H9 (cell line): ENCODE measurements around the gene MATN1. TPM values are rescaled to one million over a fixed set of nuclear protein-coding genes. Genes with fewer than 3 reads are reported as not detected.

ENCODE experiments used
- DNase-seq: peaks from one replicate; pipeline ENCODE4 v3.0.0-alpha.2; 2017
- H2AFZ ChIP-seq: one replicate; pipeline ENCODE4 v1.6.1; 2013; ENCODE audit warnings: mild to moderate bottlenecking, low read length, control low read depth, moderate library complexity
- H2AK5ac ChIP-seq: 2 replicates; pipeline ENCODE4 v1.6.1; 2013; ENCODE audit warnings: low read length, control low read depth, mixed read lengths; ENCODE audit not compliant: insufficient read length
- H2BK120ac ChIP-seq: one replicate; pipeline ENCODE4 v1.6.1; 2013; ENCODE audit warnings: low read depth, mild to moderate bottlenecking, low read length, control low read depth, inconsistent platforms; ENCODE audit not compliant: poor library complexity, severe bottlenecking
- H2BK12ac ChIP-seq: 2 replicates; pipeline ENCODE4 v1.6.1; 2013; ENCODE audit warnings: low read length, control low read depth, mixed read lengths, low read depth; ENCODE audit not compliant: insufficient read length
- H2BK15ac ChIP-seq: 2 replicates; pipeline ENCODE4 v1.6.1; 2013; ENCODE audit warnings: low read depth, low read length, control low read depth
- H2BK20ac ChIP-seq: one replicate; pipeline ENCODE4 v1.6.1; 2013; ENCODE audit warnings: low read depth, mild to moderate bottlenecking, low read length, control low read depth, inconsistent platforms; ENCODE audit not compliant: poor library complexity, severe bottlenecking
- H2BK5ac ChIP-seq: 2 replicates; pipeline ENCODE4 v1.6.1; 2013; ENCODE audit warnings: low read length, control low read depth, mixed read lengths; ENCODE audit not compliant: insufficient read length
- H3K14ac ChIP-seq: 2 replicates; pipeline ENCODE4 v1.6.1; 2013; ENCODE audit warnings: low read length, control low read depth; ENCODE audit not compliant: insufficient read depth
- H3K18ac ChIP-seq: 2 replicates; pipeline ENCODE4 v1.6.1; 2013; ENCODE audit warnings: low read depth, mild to moderate bottlenecking, mixed read lengths, low read length, control low read depth; ENCODE audit not compliant: insufficient read length
- H3K23ac ChIP-seq: 2 replicates; pipeline ENCODE4 v1.6.1; 2013; ENCODE audit warnings: low read length, control low read depth, mixed read lengths, low read depth; ENCODE audit not compliant: insufficient read length
- H3K23me2 ChIP-seq: 2 replicates; pipeline ENCODE4 v1.6.1; 2013; ENCODE audit warnings: low read depth, mild to moderate bottlenecking, mixed read lengths, low read length, control low read depth; ENCODE audit not compliant: insufficient read length, poor library complexity, severe bottlenecking
- H3K27ac ChIP-seq: 2 replicates; pipeline ENCODE4 v1.5.1; 2013; ENCODE audit warnings: low read length, control low read depth, mixed read lengths, low read depth; ENCODE audit not compliant: insufficient read length
- H3K27me3 ChIP-seq: 2 replicates; pipeline ENCODE4 v1.6.1; 2013; ENCODE audit warnings: low read length, control low read depth, inconsistent platforms; ENCODE audit not compliant: insufficient read depth
- H3K4ac ChIP-seq: 2 replicates; pipeline ENCODE4 v1.6.1; 2013; ENCODE audit warnings: low read depth, mild to moderate bottlenecking, control low read depth, inconsistent platforms, low read length, moderate library complexity
- H3K4me1 ChIP-seq: 2 replicates; pipeline ENCODE4 v1.6.1; 2013; ENCODE audit warnings: low read length, control low read depth, inconsistent platforms; ENCODE audit not compliant: insufficient read depth
- H3K4me2 ChIP-seq: 2 replicates; pipeline ENCODE4 v1.6.1; 2013; ENCODE audit warnings: low read length, control low read depth, mixed read lengths; ENCODE audit not compliant: insufficient read length, insufficient read depth
- H3K56ac ChIP-seq: 2 replicates; pipeline ENCODE4 v1.6.1; 2013; ENCODE audit warnings: low read depth, mild to moderate bottlenecking, mixed read lengths, low read length, control low read depth; ENCODE audit not compliant: insufficient read length
- H3K79me1 ChIP-seq: 2 replicates; pipeline ENCODE4 v1.6.1; 2013; ENCODE audit warnings: low read depth, mild to moderate bottlenecking, moderate library complexity, low read length, control low read depth, inconsistent platforms; ENCODE audit not compliant: insufficient read depth, poor library complexity, severe bottlenecking
- H3K79me2 ChIP-seq: 2 replicates; pipeline ENCODE4 v1.6.1; 2013; ENCODE audit warnings: low read length, control low read depth, inconsistent platforms; ENCODE audit not compliant: insufficient read depth
- H3K9ac ChIP-seq: 2 replicates; pipeline ENCODE4 v1.6.1; 2013; ENCODE audit warnings: low read length, control low read depth, mixed read lengths; ENCODE audit not compliant: insufficient read length; ENCODE audit errors: extremely low read depth
- H3K9me3 ChIP-seq: one replicate; pipeline ENCODE4 v1.6.1; 2013; ENCODE audit warnings: low read depth, low read length, inconsistent platforms; ENCODE audit not compliant: control insufficient read depth
- H3T11ph ChIP-seq: one replicate; pipeline ENCODE4 v1.6.1; 2013; ENCODE audit warnings: mild to moderate bottlenecking, low read length, control low read depth, inconsistent platforms
- H4K20me1 ChIP-seq: one replicate; pipeline ENCODE4 v1.6.1; 2013; ENCODE audit not compliant: control insufficient read depth, insufficient read length, insufficient read depth
- H4K5ac ChIP-seq: 2 replicates; pipeline ENCODE4 v1.6.1; 2013; ENCODE audit warnings: low read depth, mild to moderate bottlenecking, mixed read lengths, low read length, control low read depth; ENCODE audit not compliant: insufficient read length
- H4K8ac ChIP-seq: replicated peaks from 2 replicates; pipeline ENCODE4 v1.6.1; 2013; ENCODE audit warnings: low read length, control low read depth, mixed read lengths, low read depth; ENCODE audit not compliant: insufficient read length
- H4K91ac ChIP-seq: 2 replicates; pipeline ENCODE4 v1.6.1; 2013; ENCODE audit warnings: low read depth, mild to moderate bottlenecking, moderate library complexity, mixed read lengths, low read length, control low read depth; ENCODE audit not compliant: insufficient read length
- H3K27ac Mint-ChIP-seq, 3 experiments: 2 replicates in 2 of 3; 3 replicates in 1 of 3; pipeline ENCODE4 v1.8.0; 2020 to 2021; ENCODE audit warnings: mixed read lengths in 3 of 3, mild to moderate bottlenecking in 1 of 3, moderate library complexity in 1 of 3
- H3K27me3 Mint-ChIP-seq: 2 replicates; pipeline ENCODE4 v1.8.0; 2021; ENCODE audit warnings: low read depth, mild to moderate bottlenecking, moderate library complexity, mixed read lengths
- H3K36me3 Mint-ChIP-seq, 3 experiments: 2 replicates in 2 of 3; 3 replicates in 1 of 3; pipeline ENCODE4 v1.8.0; 2020 to 2021; ENCODE audit warnings: low read depth in 3 of 3, mixed read lengths in 3 of 3; ENCODE audit not compliant: insufficient read depth in 1 of 3
- H3K4me1 Mint-ChIP-seq, 2 experiments: 2 replicates each; pipeline ENCODE4 v1.8.0; 2020; ENCODE audit warnings: mixed read lengths in 2 of 2
- H3K4me3 Mint-ChIP-seq, 2 experiments: 2 replicates in 1 of 2; 3 replicates in 1 of 2; pipeline ENCODE4 v1.8.0; 2020 to 2021; ENCODE audit warnings: mild to moderate bottlenecking in 2 of 2, mixed read lengths in 2 of 2, moderate library complexity in 1 of 2
- H3K9me3 Mint-ChIP-seq, 2 experiments: 2 replicates in 1 of 2; 3 replicates in 1 of 2; pipeline ENCODE4 v1.8.0; 2020; ENCODE audit warnings: mild to moderate bottlenecking in 2 of 2, mixed read lengths in 2 of 2, moderate library complexity in 1 of 2
- WGBS: extraction: QIAGEN DNeasy Blood & Tissue Kit; methylation state at CpG from one replicate; pipeline ENCODE4 v1.1.7; 2013; ENCODE audit warnings: missing lambda C conversion rate, low lambda C conversion rate, mixed read lengths; ENCODE audit not compliant: insufficient read length; ENCODE audit errors: extremely low coverage; 5-methylcytosine and 5-hydroxymethylcytosine counted together
- total RNA-seq: library from RNA; stranded (reverse); gene quantifications from 2 replicates; pipeline ENCODE4 v1.2.1, GENCODE V29; 2021
- TF ChIP-seq, protein P1 (sequence below): fragments of 200-600 bp; sonication (generic); conservative IDR thresholded peaks from 3 replicates; pipeline ENCODE4 v1.8.0; 2021; ENCODE audit warnings: antibody characterized with exemption, mild to moderate bottlenecking

Gene MATN1
- total RNA-seq, 1 experiment from 2014 or later = not detected

DNA sequence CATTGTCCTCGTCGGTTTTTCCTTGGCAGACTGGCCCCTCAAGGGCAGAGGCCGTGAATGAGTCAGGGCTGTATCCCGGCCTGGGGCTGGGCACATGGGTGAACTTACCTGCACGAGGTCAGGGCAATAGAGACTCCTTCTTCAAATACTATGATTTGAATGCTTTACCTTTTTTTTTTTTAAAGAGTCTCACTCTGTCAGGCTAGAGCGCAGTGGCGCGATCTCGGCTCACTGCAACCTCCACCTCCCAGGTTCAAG, 29.2 kb upstream of the MATN1 start:
- Histone ChIP-seq H3K4ac (no peak overlapping the region), H2BK12ac (no peak overlapping the region), H2BK5ac (no peak overlapping the region), H4K8ac (no peak overlapping the region), H3K23ac (no peak overlapping the region), H2BK15ac (no peak overlapping the region), H3K27me3 (no peaks in the 10 kb centered on the region), H3K79me1 (no peaks in the 10 kb centered on the region), H3K9ac (no peak overlapping the region), H3K56ac (no peak overlapping the region), H4K20me1 (no peaks in the 10 kb centered on the region), H2BK20ac (no peak overlapping the region), H3K14ac (no peak overlapping the region), H3K4me2 (no peak overlapping the region), H3T11ph (no peak overlapping the region), H3K79me2 (no peaks in the 10 kb centered on the region), H3K9me3 (no peaks in the 10 kb centered on the region), H3K18ac (no peak overlapping the region), H2AFZ (no peak overlapping the region), H4K91ac (no peak overlapping the region), H2BK120ac (no peak overlapping the region), H4K5ac (no peak overlapping the region), H3K27ac (no peak overlapping the region), H3K4me1 (no peaks in the 10 kb centered on the region; the same call in 1 of the 2 replicates), H3K23me2 (no peaks in the 10 kb centered on the region), H2AK5ac (no peak overlapping the region)
- Mint-ChIP-seq H3K27ac (no peak overlapping the region), H3K9me3 (no peaks in the 10 kb centered on the region), H3K36me3 (no peaks in the 10 kb centered on the region), H3K27me3 (no peaks in the 10 kb centered on the region; the same call in 1 of the 2 replicates), H3K4me3 (peak overlapping the region in 1 of 2 experiments; percentile 16; a peak in 1 of 5 replicates), H3K4me1 (peaks cover 24 to 42% of the 10 kb centered on the region in 2 experiments)
- WGBS = no CpG with 5 or more reads among the region's 9 CpGs
- no peak for DNase-seq
- TF ChIP-seq, protein P1, sequence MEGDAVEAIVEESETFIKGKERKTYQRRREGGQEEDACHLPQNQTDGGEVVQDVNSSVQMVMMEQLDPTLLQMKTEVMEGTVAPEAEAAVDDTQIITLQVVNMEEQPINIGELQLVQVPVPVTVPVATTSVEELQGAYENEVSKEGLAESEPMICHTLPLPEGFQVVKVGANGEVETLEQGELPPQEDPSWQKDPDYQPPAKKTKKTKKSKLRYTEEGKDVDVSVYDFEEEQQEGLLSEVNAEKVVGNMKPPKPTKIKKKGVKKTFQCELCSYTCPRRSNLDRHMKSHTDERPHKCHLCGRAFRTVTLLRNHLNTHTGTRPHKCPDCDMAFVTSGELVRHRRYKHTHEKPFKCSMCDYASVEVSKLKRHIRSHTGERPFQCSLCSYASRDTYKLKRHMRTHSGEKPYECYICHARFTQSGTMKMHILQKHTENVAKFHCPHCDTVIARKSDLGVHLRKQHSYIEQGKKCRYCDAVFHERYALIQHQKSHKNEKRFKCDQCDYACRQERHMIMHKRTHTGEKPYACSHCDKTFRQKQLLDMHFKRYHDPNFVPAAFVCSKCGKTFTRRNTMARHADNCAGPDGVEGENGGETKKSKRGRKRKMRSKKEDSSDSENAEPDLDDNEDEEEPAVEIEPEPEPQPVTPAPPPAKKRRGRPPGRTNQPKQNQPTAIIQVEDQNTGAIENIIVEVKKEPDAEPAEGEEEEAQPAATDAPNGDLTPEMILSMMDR = no peak
